Measurements from ENCODE around the gene GPI. TPM values are rescaled to one million over a fixed set of nuclear protein-coding genes. Genes with fewer than 3 reads are reported as not detected.

Gene GPI
- total RNA-seq, 1 donor from 2014 or later, result 124 TPM

- DNase-seq (ENCODE audit: low read depth), result peak; percentile 93
Measured at GRCh38 chr19:34404109-34404909, 39.3 kb downstream of the GPI start, which contains the start of gene PDCD2L. PDCD2L (plus strand) TSS chr19:34404399; CDS start chr19:34404431, 32 bp downstream.

DNA sequence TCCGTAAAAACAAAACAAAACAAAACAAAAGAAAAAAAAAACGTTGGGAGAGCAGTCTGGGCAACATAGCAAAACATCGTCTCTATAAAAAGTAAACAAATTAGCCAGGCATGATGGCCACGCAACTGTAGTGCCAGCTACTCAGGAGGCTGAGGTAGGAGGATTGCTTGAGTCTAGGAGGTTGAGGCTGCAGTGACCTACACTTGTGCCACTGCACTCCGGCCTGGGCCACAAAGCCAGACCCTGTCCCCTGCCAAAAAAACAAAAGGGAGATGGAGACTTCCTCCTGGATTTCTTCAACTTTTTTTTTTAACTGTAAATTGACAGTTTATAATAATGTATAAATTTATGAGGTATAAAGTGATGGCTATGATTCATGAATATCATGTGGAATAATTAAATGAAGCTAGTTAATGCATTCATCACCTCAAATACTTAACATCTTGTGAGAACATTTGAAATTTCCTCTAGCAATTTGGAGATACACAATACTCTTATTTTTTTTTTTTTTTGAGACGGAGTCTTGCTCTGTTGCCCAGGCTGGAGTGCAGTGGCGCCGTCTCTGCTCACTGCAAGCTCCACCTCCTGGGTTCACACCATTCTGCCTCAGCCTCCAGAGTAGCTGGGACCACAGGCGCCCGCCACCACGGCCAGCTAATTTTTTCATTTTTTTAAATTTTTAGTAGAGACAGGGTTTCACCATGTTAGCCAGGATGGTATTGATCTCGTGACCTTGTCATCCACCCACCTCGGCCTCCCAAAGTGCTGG, 41.1 kb downstream of the GPI start:
- DNase-seq (ENCODE audit: low read depth), result no peak

DNA sequence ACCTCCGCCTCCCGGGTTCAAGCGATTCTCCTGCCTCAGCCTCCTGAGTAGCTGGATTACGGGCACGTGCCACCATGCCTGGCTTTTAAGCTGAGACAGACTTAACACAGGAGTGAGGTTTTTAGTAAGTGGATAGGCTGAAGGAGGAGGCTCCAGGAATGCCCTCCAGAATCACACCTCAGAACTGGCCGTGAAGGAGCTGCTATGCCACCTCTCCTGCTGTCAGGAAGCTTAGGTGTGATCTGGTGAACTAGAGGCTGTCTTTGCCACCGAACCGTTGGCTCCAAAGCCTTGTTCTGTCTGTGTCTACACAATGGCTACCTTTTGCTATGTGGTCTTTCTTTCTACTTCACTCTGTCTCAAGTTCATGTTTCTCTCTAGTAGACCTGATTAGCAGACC, 43.4 kb downstream of the GPI start:
- DNase-seq (ENCODE audit: low read depth), result no peak

GRCh38 chr19:34409189-34410164, 44.5 kb downstream of the GPI start:
- DNase-seq (ENCODE audit: low read depth), result no peak

DNA sequence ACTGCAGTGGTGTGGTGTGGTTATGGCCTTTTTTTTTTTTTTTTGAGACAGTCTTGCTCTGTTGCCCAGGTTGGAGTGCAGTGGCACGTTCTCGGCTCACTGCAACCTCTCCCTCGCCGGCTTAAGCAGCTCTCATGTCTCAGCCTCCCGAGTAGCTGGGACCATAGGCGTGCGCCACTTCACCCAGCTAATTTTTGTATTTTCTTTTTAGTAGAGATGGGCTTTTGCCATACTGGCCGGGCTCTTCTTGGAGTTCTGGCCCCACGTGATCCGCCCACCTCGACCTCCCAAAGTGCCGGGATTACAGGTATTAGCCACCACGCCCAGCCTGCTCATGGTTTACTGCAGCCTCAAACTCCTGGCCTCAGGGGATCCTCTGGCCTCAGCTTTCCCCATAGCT, 46.2 kb downstream of the GPI start:
- DNase-seq (ENCODE audit: low read depth), result no peak

- peak; percentile 18 for DNase-seq (ENCODE audit: low read depth)
Measured at GRCh38 chr19:34416021-34416545, 51.1 kb downstream of the GPI start.

DNA sequence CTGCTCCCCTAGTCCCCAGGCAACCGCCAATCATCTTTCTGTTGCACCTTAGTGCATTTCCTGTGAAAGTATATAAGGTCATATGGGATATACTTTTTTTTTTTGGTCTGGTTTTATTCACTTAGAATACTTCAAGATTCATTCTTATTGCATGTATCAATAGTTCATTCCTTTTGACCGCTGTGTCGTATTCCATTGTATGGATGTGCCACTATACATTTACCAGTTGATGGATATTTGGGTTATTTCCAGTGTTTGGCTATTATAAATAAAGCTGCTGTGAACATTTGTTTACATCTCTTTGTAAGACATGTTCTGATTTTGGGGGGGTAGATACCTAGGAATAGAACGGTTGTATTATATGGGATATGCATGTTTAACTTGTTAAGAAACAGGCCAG, 53.3 kb downstream of the GPI start:
- no peak for DNase-seq (ENCODE audit: low read depth)

GRCh38 chr19:34426096-34426661, 61.2 kb downstream of the GPI start:
- no peak for DNase-seq (ENCODE audit: low read depth)

DNA sequence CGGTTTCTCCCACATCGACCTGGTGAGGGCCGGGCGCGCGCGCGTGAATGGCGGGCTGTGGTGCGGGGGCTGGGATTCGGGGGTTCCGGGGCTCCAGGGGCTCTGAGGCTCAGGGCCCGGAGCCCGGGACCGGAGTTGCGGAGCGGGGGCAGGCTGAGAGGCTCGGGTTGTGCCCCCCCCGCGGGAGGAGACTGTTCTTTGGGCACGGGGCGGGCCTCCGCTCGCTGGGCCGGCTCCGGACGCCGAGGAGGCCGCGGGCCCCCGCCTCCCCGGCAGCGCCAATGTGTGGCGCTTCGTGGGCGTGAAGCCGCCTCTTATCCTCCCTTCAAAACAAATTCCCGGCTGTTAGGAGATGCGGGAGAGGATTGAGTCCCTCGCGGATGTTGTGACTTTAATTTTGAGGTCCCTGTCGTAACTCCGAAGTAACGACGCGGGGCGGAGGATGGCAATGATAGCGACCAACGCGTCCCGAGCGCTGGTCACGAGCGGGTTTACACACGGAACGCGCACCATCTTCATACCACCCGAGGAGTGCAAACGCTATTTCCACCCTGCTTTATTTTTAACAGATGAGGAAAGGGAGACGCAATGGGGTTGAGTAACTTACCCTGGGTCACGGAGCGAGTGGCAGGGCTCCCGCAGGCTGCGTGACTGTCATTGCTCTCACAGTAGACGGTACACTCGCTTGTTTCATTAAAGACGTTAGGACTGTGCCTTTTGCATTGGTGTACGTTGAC, 63.7 kb downstream of the GPI start:
- DNase-seq (ENCODE audit: low read depth), result peak; percentile 67

GRCh38 chr19:34429553-34429952, 64.6 kb downstream of the GPI start:
- no peak for DNase-seq (ENCODE audit: low read depth)

DNA sequence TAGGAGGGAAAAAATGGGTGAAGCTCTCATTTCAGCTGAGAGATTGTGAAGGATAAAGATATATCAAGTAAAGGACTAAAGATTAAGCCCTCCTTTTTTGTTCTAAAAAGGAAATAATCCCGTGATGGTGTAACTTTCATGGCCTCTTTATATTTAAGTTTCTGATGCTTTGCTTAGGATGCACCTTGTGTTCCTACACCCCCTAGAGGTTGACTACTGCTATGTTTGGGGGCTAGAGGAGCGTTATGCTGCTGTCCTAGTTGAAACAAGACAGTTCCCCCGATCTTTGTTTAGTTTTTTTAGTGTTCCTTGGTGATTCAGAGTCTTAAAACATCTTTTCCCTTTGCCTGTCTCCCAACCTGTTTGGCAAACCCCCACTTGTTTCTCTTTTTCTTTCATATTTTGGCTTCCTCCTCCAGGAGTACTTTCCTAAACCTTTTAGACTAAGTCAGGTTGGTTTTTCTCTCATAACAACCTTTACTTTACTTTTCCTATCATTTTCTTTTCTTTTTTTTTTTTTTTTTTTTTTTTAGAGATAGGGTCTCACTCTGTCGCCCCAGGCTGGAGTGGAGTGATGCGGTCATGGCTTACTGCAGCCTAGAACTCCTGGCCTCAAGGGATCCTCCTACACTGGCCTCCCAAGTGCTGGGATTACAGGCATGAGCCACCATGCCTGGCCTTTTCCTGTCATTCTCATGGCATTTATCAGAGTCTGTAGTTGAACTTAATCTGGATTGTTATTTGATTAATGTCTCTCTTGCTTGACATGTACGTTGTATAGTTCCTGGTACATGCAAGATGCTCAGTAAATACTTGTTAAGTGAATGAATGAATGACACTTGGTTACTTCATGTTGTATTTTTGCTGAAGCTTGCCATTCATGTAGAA, 66.0 kb downstream of the GPI start:
- peak; percentile 43 for DNase-seq (ENCODE audit: low read depth)

- no peak for DNase-seq (ENCODE audit: low read depth)
Measured at GRCh38 chr19:34431681-34432402, 66.8 kb downstream of the GPI start.

- DNase-seq (ENCODE audit: low read depth), result peak; percentile 65
Measured at GRCh38 chr19:34432797-34433196, 67.8 kb downstream of the GPI start.

DNA sequence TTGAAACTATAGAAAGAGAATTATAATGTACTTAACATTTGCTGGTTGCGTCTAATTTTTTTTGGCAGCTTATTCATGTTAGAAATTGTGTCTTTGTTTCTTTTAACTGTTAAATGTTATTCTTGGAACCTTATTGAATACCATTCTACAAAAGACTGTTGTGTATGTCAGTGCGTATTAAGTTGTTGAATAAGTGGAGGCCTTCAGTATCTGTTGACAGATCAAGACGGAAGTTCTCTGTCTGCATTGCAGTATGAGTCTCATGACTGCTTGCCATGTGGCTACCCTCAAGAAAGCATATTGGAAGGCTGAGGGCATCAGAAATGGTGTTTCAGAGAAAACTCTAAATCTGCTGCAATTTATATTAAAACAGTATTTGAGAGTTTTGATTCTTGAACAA, 71.7 kb downstream of the GPI start:
- DNase-seq (ENCODE audit: low read depth), result no peak

- no peak for DNase-seq (ENCODE audit: low read depth)
Measured at GRCh38 chr19:34448191-34448590, 83.2 kb downstream of the GPI start.
